Testis (tissue), 2 donors: ENCODE measurements around the gene EXD3.

Experiments
- POLR2A ChIP-seq: fragments of 450-650 bp; IDR thresholded peaks from one replicate; pipeline ENCODE4 v1.6.1; 2017; ENCODE audit warnings: antibody characterized with exemption, mild to moderate bottlenecking, moderate library complexity
- TF ChIP-seq, protein P1 (sequence below), 3 experiments: fragments of 450-650 bp in 2 of 3; fragments of 200-600 bp in 1 of 3; sonication (generic) in 1 of 3; IDR thresholded peaks; one replicate each; pipeline ENCODE4 v1.5.1; 2016 to 2019; ENCODE audit warnings: antibody characterized with exemption in 3 of 3, mild to moderate bottlenecking in 2 of 3, moderate library complexity in 1 of 3

DNA sequence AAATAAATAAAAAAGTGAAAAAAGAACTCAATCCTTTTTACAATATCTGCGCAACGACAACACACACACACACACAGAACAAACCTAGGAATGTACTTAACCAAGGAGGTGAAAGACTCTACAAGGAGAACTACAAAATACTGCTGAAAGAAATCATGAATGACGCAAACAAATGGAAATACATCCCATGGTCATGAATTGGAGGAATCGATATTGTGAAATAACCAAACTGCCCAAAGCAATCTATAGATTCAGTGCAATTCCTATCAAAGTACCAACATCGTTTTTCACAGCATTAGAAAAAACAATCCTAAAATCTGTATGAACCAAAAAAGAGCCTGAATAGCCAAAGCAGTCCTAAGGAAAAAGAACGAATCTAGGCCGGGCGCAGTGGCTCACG is 91.0 kb downstream of the EXD3 start:
- TF ChIP-seq, protein P1, sequence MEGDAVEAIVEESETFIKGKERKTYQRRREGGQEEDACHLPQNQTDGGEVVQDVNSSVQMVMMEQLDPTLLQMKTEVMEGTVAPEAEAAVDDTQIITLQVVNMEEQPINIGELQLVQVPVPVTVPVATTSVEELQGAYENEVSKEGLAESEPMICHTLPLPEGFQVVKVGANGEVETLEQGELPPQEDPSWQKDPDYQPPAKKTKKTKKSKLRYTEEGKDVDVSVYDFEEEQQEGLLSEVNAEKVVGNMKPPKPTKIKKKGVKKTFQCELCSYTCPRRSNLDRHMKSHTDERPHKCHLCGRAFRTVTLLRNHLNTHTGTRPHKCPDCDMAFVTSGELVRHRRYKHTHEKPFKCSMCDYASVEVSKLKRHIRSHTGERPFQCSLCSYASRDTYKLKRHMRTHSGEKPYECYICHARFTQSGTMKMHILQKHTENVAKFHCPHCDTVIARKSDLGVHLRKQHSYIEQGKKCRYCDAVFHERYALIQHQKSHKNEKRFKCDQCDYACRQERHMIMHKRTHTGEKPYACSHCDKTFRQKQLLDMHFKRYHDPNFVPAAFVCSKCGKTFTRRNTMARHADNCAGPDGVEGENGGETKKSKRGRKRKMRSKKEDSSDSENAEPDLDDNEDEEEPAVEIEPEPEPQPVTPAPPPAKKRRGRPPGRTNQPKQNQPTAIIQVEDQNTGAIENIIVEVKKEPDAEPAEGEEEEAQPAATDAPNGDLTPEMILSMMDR (IDR thresholded peaks at IDR 0.05) = no peak
- no peak for TF ChIP-seq POLR2A
